Measurements from ENCODE around the gene NPLOC4.
"Not testable (repeated sequence)": the region's sequence is repeated elsewhere in the genome, so short reads cannot be mapped to it uniquely, and the experiment has no call there.

The NPLOC4 gene

DNA sequence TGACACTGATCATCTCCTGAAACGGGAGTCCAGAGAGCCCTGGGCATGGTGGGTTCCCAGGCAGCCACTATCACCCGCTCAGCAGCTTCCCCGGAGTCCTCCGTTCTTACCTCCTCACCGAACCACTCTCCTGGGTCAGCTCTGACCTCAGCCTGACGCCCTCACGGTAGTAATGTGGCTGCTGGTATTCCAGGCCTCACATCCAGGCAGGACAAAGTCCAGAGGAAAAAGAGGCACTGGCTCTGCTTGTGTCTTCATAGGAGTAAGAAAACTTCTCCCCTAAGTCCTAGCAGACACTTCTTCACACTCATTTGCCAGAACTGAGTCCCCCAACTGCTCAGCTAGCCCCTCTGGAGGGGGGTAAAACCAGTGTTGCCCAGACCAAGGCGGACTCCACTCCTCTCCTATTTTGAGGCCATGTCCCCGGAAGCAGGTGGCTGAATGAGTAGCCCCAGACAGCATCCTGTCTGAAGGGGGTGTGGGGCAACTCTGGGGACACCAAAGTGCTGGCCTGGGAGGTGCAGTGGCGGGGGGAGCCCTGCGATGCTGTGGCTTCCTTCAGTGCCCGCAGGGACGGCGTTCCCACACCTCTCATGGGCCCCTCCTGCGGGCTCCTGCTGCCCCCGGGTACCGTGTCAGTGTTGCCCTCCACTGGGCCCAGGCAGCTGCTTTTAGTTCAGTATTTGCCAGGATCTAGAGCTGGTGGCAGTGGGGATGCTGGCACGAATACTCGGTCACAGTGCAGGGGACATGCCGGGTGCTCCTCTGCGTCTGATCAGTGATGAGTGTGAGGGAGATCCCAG, 103.4 kb downstream of the NPLOC4 start:
- DNase-seq (ENCODE audit: low read depth): no peak

DNA sequence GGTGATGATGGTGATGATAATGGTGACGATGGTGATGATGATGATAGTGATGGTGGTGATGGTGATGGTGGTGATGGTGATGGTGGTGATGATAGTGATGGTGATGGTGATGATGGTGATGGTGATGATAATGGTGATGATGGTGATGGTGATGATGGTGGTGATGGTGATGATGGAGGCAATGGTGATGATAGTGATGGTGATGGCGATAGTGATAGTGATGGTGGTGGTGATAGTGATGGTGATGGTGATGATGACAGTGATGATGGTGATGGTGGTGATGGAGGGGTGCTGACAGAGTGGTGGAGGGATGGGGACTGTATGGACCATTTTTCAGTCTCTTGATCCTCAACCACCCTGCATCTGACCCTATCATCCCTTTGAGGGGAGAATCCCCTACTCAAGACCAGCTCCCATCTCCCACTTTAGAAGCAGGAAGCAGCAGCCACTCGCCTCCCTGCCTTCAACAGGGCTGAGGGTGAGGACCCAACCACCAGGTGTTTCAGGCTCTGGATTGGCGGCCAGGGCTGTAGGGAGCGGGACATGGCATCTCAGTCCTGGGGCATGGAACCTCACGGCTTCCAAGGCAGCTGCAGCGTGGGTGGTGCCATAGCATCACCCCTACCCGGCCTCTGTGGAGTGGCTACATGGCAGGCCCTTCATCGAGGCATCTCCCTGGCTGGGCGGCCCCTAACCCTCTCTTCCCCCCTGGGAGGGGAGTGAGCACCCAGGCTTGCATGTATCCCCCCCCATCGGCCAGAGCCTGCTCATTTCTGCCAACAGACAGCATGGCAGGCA, 104.2 kb downstream of the NPLOC4 start:
- DNase-seq (ENCODE audit: low read depth): no peak

DNA sequence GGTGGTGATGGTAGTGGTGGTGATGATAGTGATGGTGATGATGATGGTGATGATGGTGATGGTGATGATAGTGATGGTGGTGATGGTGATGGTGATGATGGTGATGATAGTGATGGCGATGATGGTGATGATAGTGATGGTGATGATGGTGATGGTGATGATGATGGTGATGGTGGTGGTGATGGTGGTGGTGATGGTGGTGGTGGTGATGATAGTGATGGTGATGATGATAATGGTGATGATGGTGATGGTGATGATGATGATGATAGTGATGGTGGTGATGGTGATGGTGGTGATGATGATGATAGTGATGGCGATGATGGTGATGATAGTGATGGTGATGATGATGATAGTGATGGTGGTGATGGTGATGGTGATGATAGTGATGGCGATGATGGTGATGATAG, 104.9 kb downstream of the NPLOC4 start:
- DNase-seq (ENCODE audit: low read depth): not testable (repeated sequence)

DNA sequence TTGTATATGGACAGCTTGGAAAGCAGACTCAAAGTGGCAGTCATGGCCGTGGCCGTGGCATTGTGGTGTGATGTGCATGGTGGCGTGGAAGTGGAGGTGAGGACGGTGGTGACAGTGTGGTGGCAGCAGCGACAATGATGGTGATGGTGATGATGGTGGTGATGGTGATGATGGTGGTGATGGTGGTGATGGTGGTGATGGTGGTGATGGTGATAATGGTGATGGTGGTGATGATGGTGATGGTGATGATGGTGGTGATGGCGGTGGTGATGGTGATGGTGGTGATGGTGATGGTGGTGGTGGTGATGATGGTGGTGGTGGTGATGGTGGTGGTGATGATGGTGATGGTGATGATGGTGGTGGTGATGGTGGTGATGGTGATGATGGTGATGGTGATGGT, 105.9 kb downstream of the NPLOC4 start:
- not testable (repeated sequence) for DNase-seq (ENCODE audit: low read depth)

DNA sequence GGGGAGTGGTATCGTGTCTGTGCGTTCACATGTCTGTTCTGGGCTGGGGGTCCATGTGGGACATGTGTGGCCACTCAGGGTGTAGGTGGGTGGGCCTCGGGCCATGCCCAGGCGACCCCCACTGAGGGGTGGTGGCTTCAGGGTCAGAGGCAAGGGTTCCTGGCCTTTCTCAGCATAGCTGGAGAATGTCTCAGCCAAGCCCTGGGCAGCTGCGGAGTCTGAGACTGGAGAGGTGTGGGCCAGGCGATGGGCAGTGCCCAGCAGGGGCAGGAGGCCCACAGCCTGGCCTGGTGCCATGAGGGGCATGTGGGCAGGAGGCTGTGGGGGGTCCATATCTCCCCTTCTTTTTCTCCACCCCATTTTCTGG, 107.5 kb downstream of the NPLOC4 start:
- no peak for DNase-seq (ENCODE audit: low read depth)

DNA sequence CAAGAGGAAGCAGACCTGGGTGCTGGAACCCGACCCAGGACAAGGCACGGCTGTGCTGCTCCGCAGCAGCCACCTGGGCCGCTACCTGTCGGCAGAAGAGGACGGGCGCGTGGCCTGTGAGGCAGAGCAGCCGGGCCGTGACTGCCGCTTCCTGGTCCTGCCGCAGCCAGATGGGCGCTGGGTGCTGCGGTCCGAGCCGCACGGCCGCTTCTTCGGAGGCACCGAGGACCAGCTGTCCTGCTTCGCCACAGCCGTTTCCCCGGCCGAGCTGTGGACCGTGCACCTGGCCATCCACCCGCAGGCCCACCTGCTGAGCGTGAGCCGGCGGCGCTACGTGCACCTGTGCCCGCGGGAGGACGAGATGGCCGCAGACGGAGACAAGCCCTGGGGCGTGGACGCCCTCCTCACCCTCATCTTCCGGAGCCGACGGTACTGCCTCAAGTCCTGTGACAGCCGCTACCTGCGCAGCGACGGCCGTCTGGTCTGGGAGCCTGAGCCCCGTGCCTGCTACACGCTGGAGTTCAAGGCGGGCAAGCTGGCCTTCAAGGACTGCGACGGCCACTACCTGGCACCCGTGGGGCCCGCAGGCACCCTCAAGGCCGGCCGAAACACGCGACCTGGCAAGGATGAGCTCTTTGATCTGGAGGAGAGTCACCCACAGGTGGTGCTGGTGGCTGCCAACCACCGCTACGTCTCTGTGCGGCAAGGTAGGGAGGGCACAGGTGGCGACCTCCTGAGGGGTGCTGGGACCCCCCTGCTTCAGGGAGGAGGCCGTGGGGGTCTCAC, 108.1 kb downstream of the NPLOC4 start:
- DNase-seq (ENCODE audit: low read depth): no peak

DNA sequence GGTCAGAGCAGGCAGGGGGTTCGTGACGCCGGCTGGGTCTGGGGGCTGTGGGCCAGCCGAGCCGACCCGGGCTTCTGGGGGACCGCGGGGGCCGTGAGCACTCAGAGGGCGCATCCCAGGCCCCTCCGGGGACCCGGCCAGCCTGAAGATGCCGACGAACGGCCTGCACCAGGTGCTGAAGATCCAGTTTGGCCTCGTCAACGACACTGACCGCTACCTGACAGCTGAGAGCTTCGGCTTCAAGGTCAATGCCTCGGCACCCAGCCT, 108.6 kb downstream of the NPLOC4 start:
- DNase-seq (ENCODE audit: low read depth): no peak

DNA sequence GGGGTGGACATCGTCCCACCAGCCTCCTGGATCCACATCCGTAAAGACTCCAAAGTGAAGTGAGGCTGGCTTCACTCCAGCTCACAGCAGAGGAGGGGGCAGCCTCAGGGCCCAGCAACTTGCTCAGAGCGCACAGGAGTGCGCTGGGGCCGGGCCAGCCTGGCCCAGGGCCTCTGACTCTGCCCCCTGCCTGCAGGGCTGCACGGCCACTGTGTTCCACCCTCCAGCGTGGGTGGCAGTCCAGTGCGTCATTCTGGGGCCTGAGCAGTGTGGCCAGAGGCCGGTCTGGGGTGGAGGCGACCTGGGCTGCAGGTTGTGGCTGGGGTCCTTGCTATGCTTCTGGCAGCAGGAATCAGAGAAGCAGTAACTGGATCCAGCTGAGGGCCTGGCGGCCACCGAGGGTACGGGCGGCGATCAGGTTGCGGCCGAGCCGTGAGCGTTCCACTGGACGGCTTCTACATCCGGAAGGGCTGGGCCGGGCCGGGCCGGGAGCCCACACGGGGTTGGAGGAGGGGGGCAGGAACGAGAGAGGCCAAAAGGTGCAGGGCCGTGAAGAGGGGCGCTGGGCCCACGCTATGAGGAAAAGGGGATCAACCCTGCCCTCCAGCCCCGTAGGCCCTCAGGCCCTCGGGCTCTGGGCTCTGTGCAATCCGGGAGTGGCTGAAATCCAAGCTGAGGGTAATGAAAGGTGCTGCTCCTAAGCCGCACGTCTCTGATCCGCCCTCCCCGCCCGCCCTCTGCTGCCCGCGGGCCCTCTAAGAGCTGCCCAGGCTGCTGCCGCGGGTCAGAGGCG, 109.1 kb downstream of the NPLOC4 start, which contains the start of gene FSCN2:
TSS of gene FSCN2 (plus strand) at position 787 of the 793 bp plus-strand sequence. CDS start 155 bp downstream, outside the sequence.
- peak; percentile 36 for DNase-seq (ENCODE audit: low read depth)

DNA sequence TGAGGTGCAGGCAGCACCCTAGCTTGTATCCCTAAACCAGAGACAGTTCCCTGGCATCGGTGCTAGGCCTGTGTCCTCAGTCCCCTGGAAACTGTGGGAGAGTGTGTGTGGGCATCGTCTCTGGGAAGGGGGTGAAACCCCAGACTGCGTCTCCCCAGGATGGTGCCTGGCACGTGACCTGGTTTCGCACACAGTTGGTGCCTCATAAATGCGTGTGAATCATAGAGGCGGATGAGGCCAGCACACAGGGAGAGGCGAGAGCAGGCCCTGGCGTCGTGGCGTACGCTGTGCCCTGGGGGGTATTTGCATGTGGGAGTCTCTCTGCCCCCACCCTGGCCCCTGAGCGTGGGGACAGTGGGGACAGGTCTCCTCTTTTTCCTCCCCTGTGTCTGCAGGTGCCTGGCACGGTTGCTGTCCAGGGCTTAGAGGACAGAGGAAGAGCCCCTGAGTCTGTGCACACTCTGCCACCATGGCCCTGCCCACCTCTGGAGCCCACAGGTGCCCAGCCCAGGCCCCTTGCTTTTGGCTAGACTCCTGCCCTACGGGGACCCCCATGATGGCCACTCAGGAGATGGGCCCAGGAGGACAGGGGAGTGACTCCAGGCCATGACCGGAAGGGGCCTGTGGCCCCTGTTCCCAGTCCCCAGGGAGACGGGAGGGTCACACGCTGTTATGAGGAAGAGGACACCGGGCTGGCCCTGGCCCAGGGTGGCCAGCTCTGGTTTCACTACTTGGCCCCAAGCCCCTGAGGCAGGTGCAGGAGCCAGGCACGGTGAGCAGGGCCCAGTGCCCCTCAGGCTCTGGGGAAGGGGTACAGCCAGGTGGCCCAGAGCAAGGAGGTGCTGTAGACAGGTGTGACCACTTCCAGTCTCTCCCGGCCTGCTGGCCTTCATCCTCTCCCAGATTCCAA, 110.0 kb downstream of the NPLOC4 start:
- no peak for DNase-seq (ENCODE audit: low read depth)

DNA sequence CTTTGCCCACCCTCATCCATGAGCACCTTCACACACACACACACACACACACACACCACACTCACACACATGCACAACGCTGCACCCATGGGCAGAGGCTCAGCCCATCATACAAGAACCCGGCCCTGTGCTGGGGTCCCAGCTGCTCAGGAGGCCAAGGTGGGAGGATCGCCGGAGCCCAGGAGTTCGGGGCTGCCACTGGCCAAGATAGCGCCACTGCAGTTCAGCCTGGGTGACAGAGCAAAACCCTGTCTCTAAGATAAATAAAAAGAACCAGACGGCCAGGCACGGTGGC, 112.1 kb downstream of the NPLOC4 start:
- no peak for DNase-seq (ENCODE audit: low read depth)

DNA sequence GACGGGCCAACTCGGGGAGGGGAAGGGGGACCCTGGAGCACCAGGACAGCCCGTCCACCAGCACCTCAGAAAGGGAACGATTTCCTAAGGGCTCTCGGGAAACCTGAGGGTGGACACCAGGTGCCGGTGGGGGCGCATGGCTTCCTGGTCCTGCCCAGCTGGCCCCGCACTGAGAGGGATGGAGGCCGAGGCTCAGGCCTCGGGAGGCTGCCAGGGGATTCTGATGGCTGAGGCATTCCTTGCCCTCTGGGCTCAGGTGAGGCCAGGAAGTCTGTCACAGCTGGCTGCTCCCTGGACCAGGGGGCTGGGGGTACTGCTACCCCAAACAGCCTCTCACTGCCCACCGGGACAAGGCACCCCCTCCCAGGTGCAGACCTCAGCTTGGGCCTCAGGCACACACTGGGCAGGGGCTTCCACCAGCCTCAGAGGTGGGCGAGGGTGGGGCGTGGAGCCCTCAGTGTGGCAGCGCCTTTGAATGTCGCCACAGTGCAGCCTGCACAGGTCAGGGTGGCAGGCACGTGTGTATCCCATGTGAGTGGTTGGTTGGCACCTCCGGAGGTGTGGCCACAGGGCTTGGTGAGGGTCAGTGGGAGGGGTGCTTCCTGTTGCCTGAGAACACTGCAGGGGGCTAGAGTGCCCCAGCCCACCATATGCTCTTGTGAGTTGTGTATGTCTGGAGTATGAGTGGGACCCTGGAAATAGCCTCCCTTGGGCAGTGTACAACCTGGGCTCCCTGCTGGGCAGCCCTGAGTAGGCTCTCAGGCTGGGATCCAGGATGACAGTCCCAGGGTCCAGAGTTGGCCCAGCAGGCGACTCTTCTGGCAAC, 112.7 kb downstream of the NPLOC4 start:
- no peak for DNase-seq (ENCODE audit: low read depth)

DNA sequence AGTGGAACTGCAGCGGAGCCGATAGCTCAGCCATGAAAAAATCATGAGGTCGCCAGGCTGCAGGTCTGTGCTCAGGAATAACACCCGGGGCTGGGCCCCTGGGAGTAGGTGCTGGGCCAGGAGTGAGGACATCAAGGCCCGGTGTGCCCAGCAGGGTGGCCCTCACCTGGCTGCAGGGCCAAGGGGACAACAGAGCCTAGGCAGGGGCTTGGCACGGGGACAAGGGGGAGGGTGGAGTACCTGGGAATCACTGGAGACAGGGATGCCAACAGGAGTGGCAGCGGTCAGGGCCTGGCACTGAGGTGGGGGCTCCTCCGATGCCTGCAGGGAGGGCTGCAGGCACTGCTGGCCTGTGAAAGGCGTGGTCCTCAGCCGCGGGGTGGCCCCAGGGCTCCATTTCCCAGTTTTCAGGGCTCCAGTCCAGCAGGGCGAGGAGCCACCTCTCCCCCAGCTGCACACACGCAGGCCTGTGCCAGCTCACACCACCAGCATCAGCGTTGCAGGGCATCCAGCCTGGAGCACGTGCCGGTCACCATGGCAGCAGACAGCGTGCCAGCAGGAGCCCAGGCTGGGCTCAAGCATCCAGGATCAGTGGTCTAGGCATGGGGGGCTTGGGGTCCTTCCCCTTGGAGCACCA, 113.4 kb downstream of the NPLOC4 start:
- peak; percentile 37 for DNase-seq (ENCODE audit: low read depth)

DNA sequence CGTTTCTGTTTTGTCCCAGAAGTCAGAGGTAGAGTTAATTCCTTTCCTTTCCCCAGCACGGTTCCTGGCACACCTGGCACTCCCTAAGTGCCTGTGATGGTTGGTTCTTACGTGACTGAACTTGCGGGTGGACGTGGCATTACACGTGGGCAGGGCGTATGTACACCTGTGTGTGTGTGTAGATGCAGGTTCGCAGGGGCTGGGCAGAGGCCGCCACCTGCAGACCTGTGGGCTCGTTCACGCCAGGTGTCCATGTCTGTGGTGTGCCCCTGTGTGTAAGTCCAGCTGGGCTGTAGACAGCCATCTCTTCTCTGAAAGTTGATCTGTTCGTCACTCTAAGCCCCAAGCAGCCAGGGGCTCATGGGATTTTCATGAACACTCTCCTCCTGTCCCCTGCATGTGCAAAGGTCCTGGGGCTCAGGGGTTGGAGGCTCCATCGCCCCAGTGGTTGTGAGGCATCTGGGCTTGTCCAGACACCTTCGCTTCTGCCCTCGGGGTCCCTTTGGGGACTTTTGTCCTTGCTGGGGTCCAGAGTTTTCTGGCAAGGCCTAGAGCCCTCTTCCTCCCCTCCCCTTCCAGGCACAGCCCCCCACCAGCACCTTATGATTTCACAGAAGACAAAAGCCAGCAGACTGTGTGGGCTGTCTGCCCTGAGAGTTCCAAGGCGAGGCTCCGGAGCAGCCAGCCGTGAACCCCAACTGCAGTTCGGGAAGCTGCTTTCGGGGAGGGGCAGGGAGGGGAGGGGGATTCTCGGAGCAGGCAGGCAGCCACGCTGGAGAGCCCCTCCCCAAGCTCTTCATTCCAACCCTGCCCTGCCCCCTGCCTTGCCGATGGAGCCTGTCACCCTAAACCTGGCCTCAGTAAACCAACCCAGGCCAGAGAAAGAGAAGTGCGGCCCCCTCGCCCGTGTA, 114.2 kb downstream of the NPLOC4 start:
- no peak for DNase-seq (ENCODE audit: low read depth)

DNA sequence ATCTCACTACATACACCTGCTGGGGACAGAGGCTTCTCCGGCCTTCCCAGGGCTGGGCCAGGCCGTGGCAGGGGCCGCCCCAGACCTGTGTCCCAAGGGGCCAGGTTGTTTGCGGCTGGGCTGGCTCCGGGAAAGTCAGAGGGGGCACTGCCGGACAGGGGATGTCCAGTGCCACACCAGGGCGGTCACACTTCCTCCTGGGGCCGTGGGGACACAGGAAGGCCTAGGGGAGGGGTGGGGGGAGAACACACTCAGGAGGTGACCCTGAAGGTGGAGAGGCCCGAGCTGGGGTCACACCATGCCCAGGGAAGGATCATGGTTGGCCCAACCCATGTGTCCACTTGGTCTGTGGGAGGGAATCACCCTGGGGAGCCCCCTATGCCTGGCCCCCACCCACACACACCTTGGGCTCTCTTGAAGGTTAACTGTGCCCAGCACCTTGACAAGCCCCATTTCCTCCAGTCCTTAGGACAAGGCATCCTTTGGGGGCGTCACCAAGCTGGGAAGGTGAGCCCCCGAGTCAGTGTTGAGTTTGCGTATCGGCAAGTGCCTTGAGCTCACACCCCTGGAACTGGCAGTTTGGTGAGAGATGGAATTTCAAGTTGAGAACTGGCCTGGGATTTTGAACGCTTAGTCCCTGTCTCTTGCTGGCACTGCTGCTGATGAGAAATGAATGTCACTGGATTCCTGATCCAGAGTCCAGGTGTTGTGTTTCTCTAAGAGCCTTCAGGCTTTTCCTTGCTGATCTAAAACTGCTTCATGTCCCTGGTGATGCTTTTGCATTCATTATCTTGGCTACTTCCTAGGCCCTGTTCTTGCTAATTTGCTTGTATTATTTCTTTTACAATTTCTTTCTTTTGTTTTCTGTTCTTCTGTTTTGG, 116.7 kb downstream of the NPLOC4 start:
- no peak for DNase-seq (ENCODE audit: low read depth)

DNA sequence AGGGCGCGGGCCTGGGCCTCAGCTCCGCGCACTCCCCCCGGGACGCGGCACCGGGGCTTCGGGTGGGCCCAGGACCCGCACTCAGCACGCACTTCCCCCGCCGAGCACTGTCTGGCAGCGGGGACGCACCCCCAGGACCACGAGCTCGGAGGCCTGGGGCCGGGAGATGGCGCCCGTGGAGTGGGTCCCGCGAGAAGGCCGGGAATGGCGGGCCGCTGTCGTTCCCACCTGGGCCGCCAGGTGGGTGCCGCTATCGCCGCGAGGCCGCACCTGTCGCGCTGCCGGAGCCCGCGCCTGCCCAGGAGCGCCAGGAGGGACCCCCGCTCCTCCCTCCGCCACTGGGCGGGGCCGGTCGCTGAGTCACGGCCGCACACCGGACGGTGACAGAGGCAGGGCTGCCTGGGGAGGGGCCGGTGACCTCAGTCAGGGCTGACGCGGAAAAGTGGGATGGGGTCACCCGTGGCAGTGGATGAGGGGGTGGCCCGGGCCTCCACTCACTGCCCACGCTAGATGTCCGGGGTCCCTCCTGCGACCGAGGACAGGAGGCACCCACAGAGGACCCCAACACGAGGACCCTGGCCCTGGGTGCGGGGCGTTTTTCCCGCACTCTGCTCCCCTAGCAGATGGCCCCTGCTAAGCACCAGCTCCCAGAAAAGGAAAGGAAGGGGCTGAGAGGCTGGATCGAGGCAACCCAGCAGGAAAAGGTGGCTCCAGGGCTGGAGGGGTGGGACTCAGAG, 117.5 kb downstream of the NPLOC4 start:
- peak; percentile 45 for DNase-seq (ENCODE audit: low read depth)

DNA sequence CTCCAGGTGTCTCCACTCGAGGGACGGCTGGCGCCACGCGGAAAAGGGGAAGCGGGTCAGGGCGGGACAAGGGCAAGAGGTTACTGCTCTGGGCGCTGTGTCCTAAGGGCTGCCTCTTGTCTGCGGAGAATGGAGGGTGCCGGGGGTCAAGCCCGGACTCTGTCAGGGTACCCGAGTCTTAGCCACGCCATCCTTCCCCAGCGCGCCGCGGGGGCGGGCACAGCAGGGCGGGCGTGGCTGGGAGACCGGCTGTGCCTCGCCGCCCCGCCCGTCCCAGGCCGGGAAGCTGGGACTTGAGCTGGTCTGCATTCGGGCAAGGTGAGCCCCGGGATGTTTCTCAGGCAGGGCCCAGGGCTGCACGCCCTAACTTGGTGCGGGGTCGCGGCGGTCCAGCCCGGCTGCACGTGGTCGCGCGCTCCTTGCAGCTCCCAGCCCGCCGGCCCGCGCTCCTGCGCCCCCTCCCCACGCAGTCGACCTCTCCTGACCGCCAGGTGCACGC, 118.1 kb downstream of the NPLOC4 start:
- peak; percentile 53 for DNase-seq (ENCODE audit: low read depth)

Data from EH (cell line).